IMR-90 (cell line): ENCODE data around the gene MICU1. TPM values are rescaled to one million over a fixed set of nuclear protein-coding genes. Genes with fewer than 3 reads are reported as not detected.

ENCODE experiments used
- ATAC-seq: fragments of 200-7000 bp; cut with Tn5 transposase; 2 replicates; pipeline ENCODE4 v1.9.1; 2020; ENCODE audit warnings: low read depth, mild to moderate bottlenecking, moderate library complexity
- BruUV-seq: library from RNA; stranded (reverse); fragments of 400-500 nt; replicated peaks from 2 replicates; lab custom pipeline; 2021; lab: Mats Ljungman, UMichigan
- CTCF ChIA-PET: fragments of 300-600 bp; formaldehyde crosslinking; extraction: SDS; loops from one replicate; lab custom pipeline; 2021; ENCODE audit warnings: antibody characterized with exemption; lab: Yijun Ruan, JAX
- POLR2A ChIA-PET: fragments of 300-600 bp; sonication (Branson Sonifier 250); formaldehyde crosslinking; loops from one replicate; lab custom pipeline; 2022; ENCODE audit warnings: antibody characterized with exemption; ENCODE audit not compliant: unreplicated experiment; lab: Charles Lee
- DNase-seq: peaks from one replicate; pipeline ENCODE4 v3.0.0; 2013
- H2AFZ ChIP-seq: replicated peaks from 2 replicates; pipeline ENCODE3; 2013; ENCODE audit warnings: low read length, mild to moderate bottlenecking; ENCODE audit not compliant: poor library complexity
- H2AK5ac ChIP-seq: 2 replicates; pipeline ENCODE4 v1.6.1; 2013; ENCODE audit warnings: low read depth, low read length, inconsistent platforms
- H2AK9ac ChIP-seq: replicated peaks from 2 replicates; pipeline ENCODE3; 2013; ENCODE audit warnings: mild to moderate bottlenecking, low read depth, low read length, moderate library complexity; ENCODE audit not compliant: poor library complexity
- H2BK120ac ChIP-seq: 2 replicates; pipeline ENCODE4 v1.6.1; 2013; ENCODE audit warnings: low read depth, low read length, inconsistent platforms
- H2BK15ac ChIP-seq: 3 replicates; pipeline ENCODE4 v1.6.1; 2013; ENCODE audit warnings: low read depth, low read length, inconsistent platforms
- H2BK20ac ChIP-seq: 2 replicates; pipeline ENCODE4 v1.6.1; 2013; ENCODE audit warnings: low read depth, mild to moderate bottlenecking, inconsistent platforms, low read length, moderate library complexity
- H2BK5ac ChIP-seq: 2 replicates; pipeline ENCODE4 v1.6.1; 2013; ENCODE audit warnings: mild to moderate bottlenecking, low read depth, low read length, inconsistent platforms; ENCODE audit not compliant: poor library complexity, severe bottlenecking
- H3K14ac ChIP-seq: replicated peaks from 2 replicates; pipeline ENCODE4 v1.6.1; 2013; ENCODE audit warnings: low read depth, low read length, inconsistent platforms
- H3K18ac ChIP-seq: 2 replicates; pipeline ENCODE4 v1.6.1; 2013; ENCODE audit warnings: low read depth, low read length, control low read depth
- H3K23ac ChIP-seq: 2 replicates; pipeline ENCODE4 v1.6.1; 2013; ENCODE audit warnings: low read depth, low read length, inconsistent platforms
- H3K27ac ChIP-seq: 2 replicates; pipeline ENCODE4 v1.5.1; 2013; ENCODE audit warnings: mild to moderate bottlenecking, control low read depth, low read length; ENCODE audit not compliant: insufficient read depth
- H3K27me3 ChIP-seq: 2 replicates; pipeline ENCODE4 v1.6.1; 2013; ENCODE audit warnings: low read length; ENCODE audit not compliant: control insufficient read depth, insufficient read depth
- H3K36me3 ChIP-seq: 2 replicates; pipeline ENCODE4 v1.6.1; 2013; ENCODE audit warnings: low read length, mixed read lengths; ENCODE audit not compliant: control insufficient read depth, insufficient read depth
- H3K4ac ChIP-seq: 2 replicates; pipeline ENCODE4 v1.6.1; 2013; ENCODE audit warnings: low read depth, low read length, inconsistent platforms
- H3K4me1 ChIP-seq: 2 replicates; pipeline ENCODE4 v1.6.1; 2013; ENCODE audit warnings: low read length, mixed read lengths; ENCODE audit not compliant: control insufficient read depth, insufficient read depth
- H3K4me2 ChIP-seq: 2 replicates; pipeline ENCODE4 v1.6.1; 2013; ENCODE audit warnings: low read depth, mild to moderate bottlenecking, control low read depth, low read length, moderate library complexity
- H3K4me3 ChIP-seq: 2 replicates; pipeline ENCODE4 v1.5.1; 2013; ENCODE audit warnings: low read depth, mild to moderate bottlenecking, control low read depth, low read length, moderate library complexity; ENCODE audit not compliant: insufficient read depth
- H3K56ac ChIP-seq: 2 replicates; pipeline ENCODE4 v1.6.1; 2013; ENCODE audit warnings: low read length, inconsistent platforms; ENCODE audit not compliant: insufficient read depth; ENCODE audit errors: extremely low read depth
- H3K79me1 ChIP-seq, 2 experiments: 2 replicates each; pipeline ENCODE4 v1.6.1; 2013; ENCODE audit warnings: low read length in 2 of 2, inconsistent platforms in 1 of 2, low read depth in 1 of 2
- H3K9ac ChIP-seq: 2 replicates; pipeline ENCODE4 v1.6.1; 2013; ENCODE audit warnings: low read depth, low read length, control low read depth
- H3K9me1 ChIP-seq: 2 replicates; pipeline ENCODE4 v1.6.1; 2013; ENCODE audit warnings: low read length, inconsistent platforms; ENCODE audit not compliant: insufficient read depth
- H3K9me3 ChIP-seq: 2 replicates; pipeline ENCODE4 v1.6.1; 2013; ENCODE audit warnings: low read length; ENCODE audit not compliant: control insufficient read depth, insufficient read depth
- H4K20me1 ChIP-seq: 2 replicates; pipeline ENCODE4 v1.6.1; 2013; ENCODE audit warnings: low read length, inconsistent platforms; ENCODE audit not compliant: insufficient read depth
- H4K5ac ChIP-seq: 2 replicates; pipeline ENCODE4 v1.6.1; 2013; ENCODE audit warnings: mild to moderate bottlenecking, low read depth, low read length, control low read depth
- H4K8ac ChIP-seq, 2 experiments: 2 replicates each; pipeline ENCODE4 v1.6.1; 2013; ENCODE audit warnings: low read depth in 2 of 2, low read length in 2 of 2, control low read depth in 1 of 2, inconsistent platforms in 1 of 2
- H4K91ac ChIP-seq: 2 replicates; pipeline ENCODE4 v1.6.1; 2013; ENCODE audit warnings: low read depth, low read length, inconsistent platforms; ENCODE audit not compliant: insufficient read depth
- BHLHE40 ChIP-seq: fragments of 150-350 bp; IDR thresholded peaks from 2 replicates; pipeline ENCODE4 v1.6.1; 2016; ENCODE audit warnings: mild to moderate bottlenecking, low read depth, low read length
- CEBPB ChIP-seq: IDR thresholded peaks from 2 replicates; pipeline ENCODE4 v1.6.1; 2012; ENCODE audit warnings: low read depth, low read length, improper control_type of control experiment
- CHD1 ChIP-seq: IDR thresholded peaks from 2 replicates; pipeline ENCODE4 v1.6.1; 2012; ENCODE audit warnings: low read depth, low read length, improper control_type of control experiment
- CTCF ChIP-seq: conservative IDR thresholded peaks from 2 replicates; pipeline ENCODE4 v1.5.1; 2012; ENCODE audit warnings: mild to moderate bottlenecking, low read depth, low read length, improper control_type of control experiment
- ELK1 ChIP-seq: fragments of 150-350 bp; IDR thresholded peaks from 2 replicates; pipeline ENCODE4 v1.6.1; 2016; ENCODE audit warnings: low read depth, mild to moderate bottlenecking, low read length, moderate library complexity, borderline replicate concordance
- FOS ChIP-seq: fragments of 150-350 bp; IDR thresholded peaks from 2 replicates; pipeline ENCODE4 v1.6.1; 2016; ENCODE audit warnings: low read depth, low read length
- MAFK ChIP-seq: IDR thresholded peaks from 2 replicates; pipeline ENCODE4 v1.6.1; 2012; ENCODE audit warnings: low read depth, low read length, improper control_type of control experiment
- MAZ ChIP-seq: IDR thresholded peaks from 2 replicates; pipeline ENCODE4 v1.6.1; 2012; ENCODE audit warnings: low read depth, mild to moderate bottlenecking, low read length, improper control_type of control experiment, moderate library complexity, borderline replicate concordance
- MXI1 ChIP-seq: IDR thresholded peaks from 2 replicates; pipeline ENCODE4 v1.6.1; 2012; ENCODE audit warnings: low read depth, mild to moderate bottlenecking, low read length, moderate library complexity, borderline replicate concordance
- NFE2L2 ChIP-seq: fragments of 150-350 bp; IDR thresholded peaks from 2 replicates; pipeline ENCODE4 v1.6.1; 2016; ENCODE audit warnings: low read depth, mild to moderate bottlenecking, low read length
- POLR2A ChIP-seq: IDR thresholded peaks from 2 replicates; pipeline ENCODE4 v1.6.1; 2012; ENCODE audit warnings: mild to moderate bottlenecking, low read depth, low read length
- RAD21 ChIP-seq: IDR thresholded peaks from 2 replicates; pipeline ENCODE4 v1.6.1; 2012; ENCODE audit warnings: low read length, improper control_type of control experiment
- RCOR1 ChIP-seq: IDR thresholded peaks from 2 replicates; pipeline ENCODE4 v1.6.1; 2012; ENCODE audit warnings: mild to moderate bottlenecking, low read length, improper control_type of control experiment; ENCODE audit not compliant: insufficient replicate concordance
- RFX5 ChIP-seq: IDR thresholded peaks from 2 replicates; pipeline ENCODE4 v1.8.0; 2012; ENCODE audit warnings: low read depth, mild to moderate bottlenecking, low read length, moderate library complexity
- SMC3 ChIP-seq: fragments of 150-350 bp; IDR thresholded peaks from 2 replicates; pipeline ENCODE4 v1.6.1; 2016; ENCODE audit warnings: low read depth, mild to moderate bottlenecking, antibody characterized with exemption, low read length, moderate library complexity
- USF2 ChIP-seq: fragments of 150-350 bp; IDR thresholded peaks from 2 replicates; pipeline ENCODE4 v1.6.1; 2017; ENCODE audit warnings: mild to moderate bottlenecking, antibody characterized with exemption, low read length, low read depth
- WGBS, 2 experiments: methylation state at CpG; one replicate each; pipeline versions ENCODE4 v1.1.5 to v1.1.7; 2013; ENCODE audit warnings: missing lambda C conversion rate in 2 of 2; ENCODE audit not compliant: insufficient read length in 1 of 2; ENCODE audit errors: extremely low coverage in 2 of 2; 5-methylcytosine and 5-hydroxymethylcytosine counted together
- dilution Hi-C: fragments of 300-500 bp; cut with HindIII; formaldehyde crosslinking; loops from one replicate; pipeline ENCODE4 v1.14.3; 2018; ENCODE audit warnings: low sequenced_read_pairs; ENCODE audit not compliant: unreplicated experiment
- in situ Hi-C: fragments of 300-500 bp; cut with MboI; formaldehyde crosslinking; loops from 3 replicates; pipeline ENCODE4 v1.14.3; 2019; ENCODE audit warnings: low sequenced_read_pairs, inconsistent platforms, mixed read lengths
- intact Hi-C: fragments of 100-400 bp; cut with micrococcal nuclease; formaldehyde crosslinking; loops from 2 replicates; pipeline ENCODE4 v1.10.0; 2022
- polyA plus RNA-seq, 3 experiments: library from polyadenylated mRNA; depleted of rRNA; stranded (reverse); fragments of >200 nt; gene quantifications; 2 replicates each; pipeline ENCODE4 v1.2.3, GENCODE V29; 2012; ENCODE audit warnings: low replicate concordance in 1 of 3
- total RNA-seq: library from RNA; depleted of rRNA; stranded (reverse); fragments of >200 nt; gene quantifications from 2 replicates; pipeline ENCODE4 v1.2.3, GENCODE V29; 2012

MICU1 gene
- total and polyA plus RNA-seq, 2 of the 4 experiments (the other 2 are of a cell fraction), result 43.6 to 44.7 TPM

- H3K79me1 ChIP-seq, result no peaks in the 10 kb centered on the region; a peak in 2 of 4 replicates
- H4K5ac ChIP-seq, result no peak overlapping the region
- H3K4ac ChIP-seq, result no peak overlapping the region
- no peaks in the 10 kb centered on the region for H3K9me3 ChIP-seq
- no peak overlapping the region for H2AFZ ChIP-seq
- H3K18ac ChIP-seq, result no peak overlapping the region
- no CpG with 5 or more reads among the region's 5 CpGs for WGBS, 2 experiments
- no peak for DNase-seq
- no peaks in the 10 kb centered on the region for H3K9me1 ChIP-seq
- no peak overlapping the region for H3K23ac ChIP-seq
- H3K4me3 ChIP-seq, result no peak overlapping the region
- ATAC-seq, result no peak
- BruUV-seq, result no TSS peak
- no peaks in the 10 kb centered on the region for H3K4me1 ChIP-seq
- in situ Hi-C loops (no loop called here), dilution Hi-C loops (no loop called here), intact Hi-C loops (no loop called here)
- H3K9ac ChIP-seq, result no peak overlapping the region
- H3K27ac ChIP-seq, result no peak overlapping the region
- no peaks in the 10 kb centered on the region for H4K20me1 ChIP-seq
- TF ChIP-seq BHLHE40 (no peak), MXI1 (no peak), RCOR1 (no peak), RFX5 (no peak), MAZ (no peak), NFE2L2 (no peak), FOS (no peak), ELK1 (no peak), MAFK (no peak), CHD1 (no peak), CEBPB (no peak), SMC3 (no peak), POLR2A (no peak), USF2 (no peak), CTCF (no peak), RAD21 (no peak)
- no peaks in the 10 kb centered on the region; the same call in 1 of the 2 replicates for H3K36me3 ChIP-seq
- no peak overlapping the region for H4K91ac ChIP-seq
- H2BK15ac ChIP-seq, result no peak overlapping the region
- no peak overlapping the region for H2AK5ac ChIP-seq
- no peak overlapping the region for H3K4me2 ChIP-seq
- ChIA-PET CTCF (no interaction called here), POLR2A (no interaction called here)
- H2BK5ac ChIP-seq, result no peak overlapping the region
- H2BK20ac ChIP-seq, result no peak overlapping the region
- no peak overlapping the region for H2BK120ac ChIP-seq
- H3K56ac ChIP-seq, result no peak overlapping the region
- H3K27me3 ChIP-seq, result no peaks in the 10 kb centered on the region
- H2AK9ac ChIP-seq, result no peak overlapping the region
- no peak overlapping the region for H3K14ac ChIP-seq
- H4K8ac ChIP-seq, result no peak overlapping the region
These were observed 114.4 kb downstream of the MICU1 start for GRCh38 chr10:72511459-72511858.
